Fibroblast of villous mesenchyme (primary cell): ENCODE results near the gene ADCY3. TPM values are rescaled to one million over a fixed set of nuclear protein-coding genes. Genes with fewer than 3 reads are reported as not detected.
A peak's percentile ranks its signal among the peaks of the same experiment; 100 is the strongest.

Experiments
- DNase-seq: peaks from one replicate; pipeline ENCODE4 v3.0.0-alpha.2; 2010; ENCODE audit warnings: low read depth
- H3K4me3 ChIP-seq: 2 replicates; pipeline ENCODE4 v1.5.1; 2011; ENCODE audit warnings: low read depth, mild to moderate bottlenecking, low read length
- total RNA-seq: library from RNA; depleted of rRNA; stranded (reverse); fragments of >200 nt; gene quantifications from 2 replicates; pipeline ENCODE4 v1.2.3, GENCODE V29; 2012
- TF ChIP-seq, protein P1 (sequence below): IDR thresholded peaks from 2 replicates; pipeline ENCODE4 v1.5.1; 2012; ENCODE audit warnings: low read depth, mild to moderate bottlenecking, low read length; ENCODE audit not compliant: insufficient read depth

ADCY3 gene
- total RNA-seq, 1 donor = 43.2 TPM

DNA sequence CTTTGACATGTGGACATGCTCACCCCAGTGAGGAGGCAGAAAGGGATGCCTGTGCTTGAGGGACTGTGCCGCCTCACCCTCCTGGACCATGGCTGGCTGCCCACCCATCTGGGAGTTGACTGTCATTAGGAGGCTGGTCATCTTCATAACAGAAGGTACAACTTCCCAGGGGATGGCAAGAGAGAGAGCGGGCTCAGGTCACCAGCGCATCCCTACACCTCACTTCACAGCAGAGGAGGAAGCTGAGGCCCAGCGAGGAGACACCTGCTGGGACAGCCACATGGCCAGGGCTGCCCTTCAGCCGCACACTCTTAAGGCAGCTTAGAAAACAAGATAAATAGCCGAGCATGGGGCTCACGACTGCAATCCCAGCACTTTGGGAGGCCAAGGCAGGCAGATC is 59.4 kb downstream of the ADCY3 start:
- TF ChIP-seq, protein P1, sequence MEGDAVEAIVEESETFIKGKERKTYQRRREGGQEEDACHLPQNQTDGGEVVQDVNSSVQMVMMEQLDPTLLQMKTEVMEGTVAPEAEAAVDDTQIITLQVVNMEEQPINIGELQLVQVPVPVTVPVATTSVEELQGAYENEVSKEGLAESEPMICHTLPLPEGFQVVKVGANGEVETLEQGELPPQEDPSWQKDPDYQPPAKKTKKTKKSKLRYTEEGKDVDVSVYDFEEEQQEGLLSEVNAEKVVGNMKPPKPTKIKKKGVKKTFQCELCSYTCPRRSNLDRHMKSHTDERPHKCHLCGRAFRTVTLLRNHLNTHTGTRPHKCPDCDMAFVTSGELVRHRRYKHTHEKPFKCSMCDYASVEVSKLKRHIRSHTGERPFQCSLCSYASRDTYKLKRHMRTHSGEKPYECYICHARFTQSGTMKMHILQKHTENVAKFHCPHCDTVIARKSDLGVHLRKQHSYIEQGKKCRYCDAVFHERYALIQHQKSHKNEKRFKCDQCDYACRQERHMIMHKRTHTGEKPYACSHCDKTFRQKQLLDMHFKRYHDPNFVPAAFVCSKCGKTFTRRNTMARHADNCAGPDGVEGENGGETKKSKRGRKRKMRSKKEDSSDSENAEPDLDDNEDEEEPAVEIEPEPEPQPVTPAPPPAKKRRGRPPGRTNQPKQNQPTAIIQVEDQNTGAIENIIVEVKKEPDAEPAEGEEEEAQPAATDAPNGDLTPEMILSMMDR = no peak

DNA sequence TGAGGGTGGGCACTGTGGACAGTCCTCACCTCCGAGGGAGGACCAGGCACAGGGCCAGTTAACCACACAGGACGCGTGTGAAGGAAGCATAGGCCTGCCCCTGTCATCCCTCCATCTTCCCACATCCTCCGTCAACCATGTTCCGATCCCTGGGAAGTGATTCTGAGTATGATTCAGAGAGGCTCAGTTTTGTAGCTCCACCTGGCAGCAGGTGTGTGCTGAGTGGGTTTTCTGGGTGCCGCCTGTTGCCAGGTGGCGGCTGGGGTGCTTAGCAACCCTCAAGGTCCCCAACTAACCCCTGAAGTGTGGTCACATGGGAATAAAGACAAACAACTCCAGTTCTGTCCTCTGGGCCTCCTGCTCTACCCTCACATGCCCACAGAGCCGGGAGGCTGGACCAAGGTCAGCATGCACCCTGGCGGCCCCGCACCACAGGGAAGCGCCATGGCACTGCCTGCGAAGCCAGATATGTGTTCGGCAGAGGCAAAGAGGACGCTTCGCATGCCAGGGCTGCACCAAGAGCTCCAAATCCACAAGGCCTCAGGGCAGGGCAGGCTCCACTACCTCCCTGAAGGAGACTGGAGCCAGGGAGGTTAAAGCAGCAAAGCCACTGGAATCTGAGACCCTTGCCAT is 60.0 kb downstream of the ADCY3 start:
- TF ChIP-seq, protein P1 = no peak
- H3K4me3 ChIP-seq = no peak overlapping the region
- no peak for DNase-seq

More for the DNA sequence above, 59.4 kb downstream of the ADCY3 start:
- DNase-seq = no peak
- H3K4me3 ChIP-seq = no peak overlapping the region

DNA sequence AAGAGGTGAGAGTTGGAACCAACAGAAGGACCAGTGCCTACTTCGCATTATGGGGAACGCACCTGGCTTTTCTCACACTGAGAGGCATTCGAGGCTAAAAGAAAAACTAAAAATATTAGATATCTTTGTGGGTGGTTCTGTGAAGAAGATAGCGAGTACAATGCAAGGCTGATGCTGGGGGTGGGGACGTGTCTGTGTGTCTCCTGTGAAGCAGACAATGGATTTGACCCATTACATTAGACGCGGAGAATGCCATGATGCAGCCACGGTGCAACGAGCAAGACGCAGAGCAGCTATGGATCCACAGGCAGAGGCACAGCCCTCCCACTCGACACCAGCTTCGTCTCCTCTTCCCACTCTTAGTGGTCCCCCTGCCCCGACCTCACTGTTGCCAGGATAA is 61.0 kb downstream of the ADCY3 start:
- no peak for DNase-seq
- TF ChIP-seq, protein P1 = no peak
- no peak overlapping the region for H3K4me3 ChIP-seq

DNA sequence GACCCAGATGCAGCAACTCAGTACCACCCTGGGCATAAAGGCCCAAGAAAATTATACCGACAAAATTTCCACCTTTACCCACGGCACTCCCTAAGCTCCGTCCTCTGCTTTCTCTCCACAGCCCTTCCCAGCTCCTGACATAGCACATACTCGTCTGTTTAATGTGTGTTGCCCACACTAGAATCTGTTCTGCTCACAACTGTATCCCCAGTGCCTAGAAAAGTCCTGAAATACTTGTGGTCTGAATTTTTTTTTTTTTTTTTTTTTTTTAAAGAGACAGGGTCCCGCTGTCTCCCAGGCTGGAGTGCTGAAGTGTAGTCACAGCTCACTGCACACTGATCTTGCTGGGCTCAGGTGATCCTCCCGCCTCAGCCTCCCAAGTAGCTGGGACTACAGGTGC is 62.3 kb downstream of the ADCY3 start:
- H3K4me3 ChIP-seq = no peak overlapping the region
- TF ChIP-seq, protein P1 = no peak
- DNase-seq = peak; percentile 70

DNA sequence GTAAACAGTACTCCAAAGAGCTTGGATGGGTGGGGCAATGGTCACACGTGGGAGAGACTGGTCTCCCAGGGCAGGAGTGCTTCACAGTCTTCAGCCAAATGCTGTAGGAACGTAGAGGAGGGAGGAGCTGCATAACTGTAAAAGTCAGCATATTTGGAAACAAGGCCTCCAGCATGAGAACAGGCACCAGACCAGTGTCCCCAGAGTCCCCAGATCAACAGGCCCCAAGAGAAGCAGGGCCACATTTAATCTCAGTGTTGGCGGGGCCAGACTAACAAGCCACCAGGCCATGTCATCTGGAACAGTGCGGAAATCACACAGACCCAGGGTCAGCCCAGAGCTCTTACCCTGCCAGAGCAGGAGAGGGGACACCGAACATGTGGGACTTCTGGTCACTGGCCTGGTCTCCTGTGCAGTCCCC is 63.2 kb downstream of the ADCY3 start:
- DNase-seq = peak; percentile 30
- TF ChIP-seq, protein P1 = no peak
- no peak overlapping the region for H3K4me3 ChIP-seq

DNA sequence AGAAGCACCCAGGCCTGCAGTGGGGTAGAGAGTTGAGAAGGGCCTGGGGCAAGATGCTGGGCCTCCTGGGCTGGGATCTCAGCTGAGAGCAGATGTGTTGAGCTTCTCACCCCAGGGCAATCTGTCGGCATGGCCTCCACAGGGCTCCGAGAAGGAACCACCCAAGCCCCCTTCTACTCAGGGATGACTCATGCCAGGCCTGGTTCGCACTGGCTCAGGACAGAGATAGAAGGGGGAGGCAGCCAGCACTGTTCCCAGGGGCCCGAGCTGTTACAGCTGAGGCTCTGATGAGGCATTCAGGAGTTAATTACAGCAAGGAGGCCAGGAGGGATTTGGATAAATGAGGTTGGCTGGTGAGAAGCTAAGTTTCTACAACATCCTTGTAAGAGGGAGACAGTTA is 64.3 kb downstream of the ADCY3 start:
- peak; percentile 87 for DNase-seq
- TF ChIP-seq, protein P1 = no peak
- H3K4me3 ChIP-seq = no peak overlapping the region
